GM18907 (cell line): ENCODE measurements around the gene TSFM.
"Not testable (repeated sequence)": the region's sequence is repeated elsewhere in the genome, so short reads cannot be mapped to it uniquely, and the experiment has no call there.

ENCODE experiments used
- ATAC-seq: cut with Tn5 transposase; IDR thresholded peaks from one replicate; pipeline ENCODE4 v1.9.1; 2021; ENCODE audit warnings: mild to moderate bottlenecking, moderate library complexity; ENCODE audit not compliant: unreplicated experiment

TSFM gene

DNA sequence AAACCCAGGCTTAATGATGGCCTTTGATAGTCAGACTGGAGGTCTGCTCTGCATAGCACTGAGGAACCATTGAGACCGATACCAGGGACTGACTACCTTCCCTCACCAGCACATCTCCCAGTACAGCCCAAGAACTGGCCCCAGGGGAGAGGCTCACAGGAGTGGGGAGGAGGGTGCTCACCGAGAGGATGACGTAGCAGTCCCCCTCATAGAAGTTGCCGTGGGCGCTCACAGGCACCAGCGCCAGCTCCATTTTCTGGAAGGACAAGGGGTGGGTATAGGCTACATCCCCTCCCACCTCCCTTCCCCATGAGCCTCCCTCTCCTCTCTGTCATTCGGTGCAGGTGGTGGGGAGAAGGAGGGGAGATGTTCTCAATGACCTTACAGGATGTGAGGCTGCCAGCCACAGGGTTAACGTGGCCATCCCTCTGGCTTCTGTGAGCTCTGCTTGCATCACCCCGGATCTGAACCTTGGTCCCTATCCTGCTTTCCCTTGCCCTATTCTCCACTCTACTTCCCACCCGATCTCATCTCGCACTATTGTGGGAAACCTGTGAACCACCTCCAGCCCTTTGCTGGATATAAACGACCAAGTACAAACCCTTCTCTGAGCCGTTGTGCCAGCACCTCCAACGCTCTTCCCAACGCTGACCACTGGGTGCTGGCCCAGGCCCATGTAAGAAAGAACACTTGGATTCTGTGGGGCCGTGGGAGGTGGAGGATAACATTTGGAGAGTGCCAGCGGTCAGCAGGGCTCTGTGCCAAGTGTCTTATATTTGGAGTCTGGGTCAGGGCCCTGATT lies 31.6 kb downstream of the TSFM start:
- no peak for ATAC-seq

GRCh38 chr12:57815177-57816000 lies 32.8 kb downstream of the TSFM start:
- ATAC-seq: no peak

GRCh38 chr12:57816001-57816854 lies 33.6 kb downstream of the TSFM start:
- ATAC-seq: no peak

DNA sequence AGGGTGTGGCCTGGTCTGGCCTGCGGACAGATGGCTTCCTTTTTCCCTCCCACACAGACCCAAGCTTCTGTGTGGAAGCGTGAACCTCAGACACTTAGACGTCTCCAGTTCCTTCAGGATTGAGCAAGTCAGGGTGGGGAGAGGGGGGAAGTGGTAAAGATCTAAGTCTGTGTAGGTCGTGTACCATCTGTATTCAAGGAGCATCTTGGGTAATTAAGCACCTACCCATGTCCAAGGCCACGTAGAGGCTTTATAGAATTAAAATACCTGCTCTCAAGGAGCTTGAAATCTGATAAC lies 34.2 kb downstream of the TSFM start:
- ATAC-seq: no peak

- no peak for ATAC-seq
These were observed 34.8 kb downstream of the TSFM start for GRCh38 chr12:57817261-57817989.

GRCh38 chr12:57817990-57818331 lies 35.4 kb downstream of the TSFM start:
- not testable (repeated sequence) for ATAC-seq

- not testable (repeated sequence) for ATAC-seq
These were observed 37.5 kb downstream of the TSFM start for GRCh38 chr12:57820119-57820518.

- not testable (repeated sequence) for ATAC-seq
These were observed 38.4 kb downstream of the TSFM start for GRCh38 chr12:57821015-57821414.

DNA sequence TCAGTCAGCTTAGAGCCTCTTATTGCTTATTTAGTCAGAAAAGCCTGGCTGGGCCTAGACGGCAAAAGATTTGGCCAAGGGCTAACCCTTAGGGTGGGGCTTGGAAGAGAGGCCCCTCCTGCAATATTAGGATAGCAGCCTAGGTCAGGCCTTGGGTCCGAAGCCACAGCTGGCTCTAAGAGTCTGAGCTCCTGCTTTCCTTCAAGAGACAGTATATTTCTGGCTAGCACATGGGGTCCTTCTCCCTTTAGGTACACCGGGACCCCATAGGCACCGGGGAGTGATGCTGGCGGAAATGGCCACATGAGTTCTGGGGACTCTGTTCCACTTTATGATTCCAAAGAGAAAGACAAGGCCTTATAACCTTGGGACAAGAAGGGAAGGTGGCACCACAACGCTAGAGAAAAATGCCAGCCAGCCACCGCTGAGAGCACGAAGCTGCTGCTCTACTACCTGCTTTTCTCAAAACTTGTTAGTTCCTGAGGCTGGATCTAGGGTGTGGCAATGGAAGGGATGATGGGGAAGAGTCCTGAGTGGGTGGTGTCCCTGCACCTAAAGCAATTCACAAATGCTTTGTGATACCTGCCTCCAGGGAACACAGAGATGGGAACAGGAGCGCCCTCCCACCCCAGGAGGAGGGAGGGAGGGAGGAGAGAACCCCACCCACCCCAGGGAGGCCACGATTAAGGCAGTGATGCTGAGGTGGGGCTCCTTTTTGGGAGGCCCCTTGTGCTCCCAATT lies 39.1 kb downstream of the TSFM start:
- ATAC-seq: no peak

DNA sequence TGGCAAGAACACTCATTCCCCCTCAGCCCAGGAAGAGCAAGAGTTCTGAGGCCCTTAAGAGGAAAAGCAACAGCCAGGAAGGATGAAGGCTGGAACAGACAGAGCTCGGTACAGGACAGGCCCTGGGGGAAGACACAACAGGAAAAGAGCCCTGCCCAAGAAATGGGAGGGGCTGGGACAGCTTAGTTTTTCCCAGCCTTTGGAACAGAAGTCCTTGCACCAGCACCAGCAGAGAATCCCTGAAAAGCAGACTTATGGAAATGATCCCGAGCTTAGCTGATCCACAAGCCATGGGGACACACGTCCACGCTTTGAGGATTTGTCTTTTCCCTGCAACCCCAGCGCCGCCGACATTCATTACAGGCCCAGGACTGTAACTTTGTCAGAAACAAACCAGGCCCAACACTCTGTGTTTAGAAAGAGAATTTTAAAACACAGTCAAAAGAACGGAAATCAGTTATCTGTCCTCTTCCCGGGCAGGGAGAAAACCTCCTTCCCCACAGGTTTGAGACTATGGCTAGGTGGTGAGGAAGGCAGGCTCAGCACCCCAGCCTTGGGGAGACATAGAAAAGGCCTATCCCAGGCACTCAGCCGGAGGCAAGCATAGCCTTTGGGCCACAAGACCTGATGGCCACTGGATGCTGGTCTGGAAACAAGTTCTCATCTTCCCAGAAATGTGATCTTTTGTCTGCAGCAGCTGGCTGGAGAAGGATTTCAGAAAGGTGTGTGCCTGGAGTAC lies 40.0 kb downstream of the TSFM start:
- ATAC-seq: no peak

GRCh38 chr12:57823131-57823907 lies 40.7 kb downstream of the TSFM start:
- no peak for ATAC-seq

DNA sequence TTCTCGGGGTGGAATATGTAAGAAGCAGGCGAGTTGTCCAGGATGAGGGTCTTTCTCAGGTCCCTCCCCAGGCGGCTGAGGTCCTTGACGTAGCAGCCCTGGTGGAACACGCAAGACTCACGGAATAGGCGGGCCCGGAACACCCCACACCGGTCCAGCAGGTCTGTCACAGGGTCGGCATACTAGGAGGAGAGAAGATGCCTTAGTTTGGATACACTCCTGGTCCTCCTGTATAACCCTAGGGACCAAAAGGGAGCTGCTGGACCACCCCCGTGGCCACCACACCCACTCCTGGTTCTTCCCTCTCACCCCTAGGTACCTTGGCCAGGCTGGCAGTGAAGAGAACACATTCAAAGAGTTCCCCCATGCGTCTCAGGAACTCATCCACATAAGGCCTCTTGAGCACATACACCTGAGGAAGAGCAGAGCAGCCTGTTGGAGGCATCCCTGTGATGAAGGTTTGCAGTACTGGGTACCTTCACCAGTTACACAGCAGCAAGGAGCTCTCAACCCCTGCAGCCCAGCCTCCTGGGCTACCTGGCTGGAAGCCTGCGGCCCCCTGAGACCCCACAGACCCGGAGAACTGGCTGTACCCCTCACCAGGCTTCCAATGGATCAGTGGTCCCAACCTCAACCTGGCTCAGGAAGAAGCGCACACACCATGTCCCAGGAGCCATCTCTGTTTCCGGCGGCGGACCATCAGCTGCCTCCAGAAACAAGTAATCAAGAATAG lies 41.5 kb downstream of the TSFM start:
- no peak for ATAC-seq

- no peak for ATAC-seq
These were observed 42.9 kb downstream of the TSFM start for GRCh38 chr12:57825451-57825850.

GRCh38 chr12:57826400-57826799 lies 43.8 kb downstream of the TSFM start:
- no peak for ATAC-seq

DNA sequence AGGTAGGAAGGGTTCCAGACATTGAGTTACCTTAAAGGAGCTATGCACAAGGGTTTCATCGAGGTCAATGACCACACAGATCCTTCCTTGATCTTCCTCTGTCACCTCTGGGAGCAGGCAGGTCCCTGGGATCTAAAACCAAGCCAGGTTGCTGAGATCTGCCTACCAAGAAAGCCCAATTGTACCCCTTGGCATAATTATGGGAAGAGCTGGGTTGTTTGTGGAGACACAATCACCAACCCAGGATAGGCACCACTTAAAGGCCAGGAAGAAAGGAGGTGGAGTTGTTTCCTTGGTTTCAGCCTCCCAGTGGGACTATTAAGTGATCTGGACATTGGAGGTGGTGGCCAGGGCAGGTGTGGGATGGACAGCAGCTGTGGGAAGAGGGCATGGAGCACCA lies 44.4 kb downstream of the TSFM start:
- no peak for ATAC-seq

GRCh38 chr12:57829025-57829777 lies 46.6 kb downstream of the TSFM start:
- ATAC-seq: no peak

- ATAC-seq: no peak
These were observed 47.8 kb downstream of the TSFM start for GRCh38 chr12:57830393-57830792.
